ENCODE measurements around the gene HAND1.
"Not testable (repeated sequence)": the region's sequence is repeated elsewhere in the genome, so short reads cannot be mapped to it uniquely, and the experiment has no call there.

The HAND1 gene

GRCh38 chr5:154478224-154478565, at the start of gene HAND1:
Gene HAND1, minus strand, starts transcription at chr5:154478227. Its CDS starts 219 bp downstream, at chr5:154478008.
- DNase-seq = no peak

- DNase-seq = no peak
Measured at GRCh38 chr5:154526231-154527226, 48.5 kb upstream of the HAND1 start.

GRCh38 chr5:154524859-154525258, 46.8 kb upstream of the HAND1 start:
- no peak for DNase-seq

- no peak for DNase-seq
Measured at GRCh38 chr5:154524181-154524580, 46.2 kb upstream of the HAND1 start.

- no peak for DNase-seq
Measured at GRCh38 chr5:154523709-154524108, 45.7 kb upstream of the HAND1 start.

- no peak for DNase-seq
Measured at GRCh38 chr5:154523104-154523503, 45.1 kb upstream of the HAND1 start.

- DNase-seq = no peak
Measured at GRCh38 chr5:154522284-154522683, 44.3 kb upstream of the HAND1 start.

GRCh38 chr5:154521756-154522155, 43.7 kb upstream of the HAND1 start:
- no peak for DNase-seq

GRCh38 chr5:154520861-154521453, 42.9 kb upstream of the HAND1 start:
- no peak for DNase-seq

GRCh38 chr5:154519359-154519758, 41.3 kb upstream of the HAND1 start:
- no peak for DNase-seq

GRCh38 chr5:154518438-154518867, 40.4 kb upstream of the HAND1 start:
- DNase-seq = no peak

- DNase-seq = no peak
Measured at GRCh38 chr5:154517810-154518437, 39.9 kb upstream of the HAND1 start.

- no peak for DNase-seq
Measured at GRCh38 chr5:154517181-154517580, 39.2 kb upstream of the HAND1 start.

GRCh38 chr5:154516475-154516874, 38.4 kb upstream of the HAND1 start:
- no peak for DNase-seq

GRCh38 chr5:154515488-154515887, 37.5 kb upstream of the HAND1 start:
- not testable (repeated sequence) for DNase-seq

- DNase-seq = no peak
Measured at GRCh38 chr5:154514331-154514730, 36.3 kb upstream of the HAND1 start.

GRCh38 chr5:154513669-154514084, 35.6 kb upstream of the HAND1 start:
- DNase-seq = no peak

- no peak for DNase-seq
Measured at GRCh38 chr5:154511984-154512383, 34.0 kb upstream of the HAND1 start.

- DNase-seq = no peak
Measured at GRCh38 chr5:154509784-154510555, 31.9 kb upstream of the HAND1 start.

- DNase-seq = no peak
Measured at GRCh38 chr5:154508114-154508513, 30.1 kb upstream of the HAND1 start.

- no peak for DNase-seq
Measured at GRCh38 chr5:154506716-154507080, 28.7 kb upstream of the HAND1 start.

GRCh38 chr5:154506049-154506715, 28.2 kb upstream of the HAND1 start:
- no peak for DNase-seq
